IPS-18c (cell line): ENCODE data around the gene AEBP1.
"Not testable (repeated sequence)": the region's sequence is repeated elsewhere in the genome, so short reads cannot be mapped to it uniquely, and the experiment has no call there.

Experiments used
- H3K4me3 ChIP-seq: 2 replicates; pipeline ENCODE4 v1.7.0; 2013; ENCODE audit warnings: low read depth, mild to moderate bottlenecking, low read length, moderate library complexity; ENCODE audit not compliant: insufficient read depth
- H3K9me3 ChIP-seq: one replicate; pipeline ENCODE4 v1.6.1; 2013; ENCODE audit warnings: mild to moderate bottlenecking, low read length, moderate library complexity; ENCODE audit not compliant: control insufficient read depth, insufficient read depth

Gene AEBP1

GRCh38 chr7:44120395-44120794 lies 16.2 kb downstream of the AEBP1 start:
- H3K4me3 ChIP-seq, result no peak overlapping the region
- no peaks in the 10 kb centered on the region for H3K9me3 ChIP-seq

- H3K9me3 ChIP-seq, result no peaks in the 10 kb centered on the region
- no peak overlapping the region for H3K4me3 ChIP-seq
Measured at GRCh38 chr7:44121761-44122420, 17.7 kb downstream of the AEBP1 start.

GRCh38 chr7:44122529-44122928 lies 18.4 kb downstream of the AEBP1 start:
- Histone ChIP-seq H3K4me3 (peak overlapping the region; percentile 96), H3K9me3 (no peaks in the 10 kb centered on the region)

GRCh38 chr7:44123190-44124003 lies 19.3 kb downstream of the AEBP1 start, which contains the start of gene POLD2:
Gene POLD2 (minus strand): TSS chr7:44123548. CDS start chr7:44122053, 1,495 bp downstream.
- H3K9me3 ChIP-seq, result no peaks in the 10 kb centered on the region
- peak within 1 kb of the TSS; percentile 96 for H3K4me3 ChIP-seq

- no peaks in the 10 kb centered on the region for H3K9me3 ChIP-seq
- H3K4me3 ChIP-seq, result no peak overlapping the region
Measured at GRCh38 chr7:44124822-44125202, 20.7 kb downstream of the AEBP1 start.

- not testable (repeated sequence) for H3K9me3 ChIP-seq, H3K4me3 ChIP-seq
Measured at GRCh38 chr7:44126574-44126973, 22.4 kb downstream of the AEBP1 start.

GRCh38 chr7:44127161-44127560 lies 23.0 kb downstream of the AEBP1 start:
- Histone ChIP-seq H3K4me3 (no peak overlapping the region), H3K9me3 (no peaks in the 10 kb centered on the region)

GRCh38 chr7:44128721-44129582 lies 24.8 kb downstream of the AEBP1 start:
- H3K4me3 ChIP-seq, result no peak overlapping the region
- H3K9me3 ChIP-seq, result no peaks in the 10 kb centered on the region

- H3K9me3 ChIP-seq, result no peaks in the 10 kb centered on the region
- no peak overlapping the region for H3K4me3 ChIP-seq
Measured at GRCh38 chr7:44131173-44132029, 27.3 kb downstream of the AEBP1 start.

GRCh38 chr7:44132039-44132438 lies 27.9 kb downstream of the AEBP1 start:
- no peaks in the 10 kb centered on the region for H3K9me3 ChIP-seq
- H3K4me3 ChIP-seq, result no peak overlapping the region

GRCh38 chr7:44133295-44133694 lies 29.1 kb downstream of the AEBP1 start:
- H3K9me3 ChIP-seq, result no peaks in the 10 kb centered on the region
- H3K4me3 ChIP-seq, result no peak overlapping the region

GRCh38 chr7:44134943-44135628 lies 30.9 kb downstream of the AEBP1 start:
- Histone ChIP-seq H3K4me3 (no peak overlapping the region), H3K9me3 (no peaks in the 10 kb centered on the region)

- H3K9me3 ChIP-seq, result no peaks in the 10 kb centered on the region
Measured at GRCh38 chr7:44136731-44137130, 32.6 kb downstream of the AEBP1 start.

GRCh38 chr7:44138698-44139097 lies 34.6 kb downstream of the AEBP1 start:
- Histone ChIP-seq H3K9me3 (no peaks in the 10 kb centered on the region), H3K4me3 (no peak overlapping the region)

More at GRCh38 chr7:44136731-44137130, 32.6 kb downstream of the AEBP1 start:
- no peak overlapping the region for H3K4me3 ChIP-seq

- no peaks in the 10 kb centered on the region for H3K9me3 ChIP-seq
- no peak overlapping the region for H3K4me3 ChIP-seq
Measured at GRCh38 chr7:44139311-44140010, 35.3 kb downstream of the AEBP1 start.

- peaks cover 5% of the 10 kb centered on the region for H3K9me3 ChIP-seq
- H3K4me3 ChIP-seq, result no peak overlapping the region
Measured at GRCh38 chr7:44140341-44140740, 36.2 kb downstream of the AEBP1 start.
